Kidney epithelial cell (primary cell): ENCODE data around the gene AP4B1. TPM values are rescaled to one million over a fixed set of nuclear protein-coding genes. Genes with fewer than 3 reads are reported as not detected.

Source experiments
- DNase-seq: peaks from one replicate; pipeline ENCODE4 v3.0.0-alpha.2; 2010; ENCODE audit warnings: low read depth
- H3K27me3 ChIP-seq: 2 replicates; pipeline ENCODE4 v1.6.0; 2011; ENCODE audit warnings: low read length; ENCODE audit not compliant: control insufficient read depth, insufficient read depth
- H3K36me3 ChIP-seq: 2 replicates; pipeline ENCODE4 v1.5.1; 2011; ENCODE audit warnings: low read length; ENCODE audit not compliant: control insufficient read depth, insufficient read depth
- H3K4me3 ChIP-seq: 2 replicates; pipeline ENCODE4 v1.5.1; 2011; ENCODE audit warnings: low read depth, mild to moderate bottlenecking, control low read depth, low read length
- CTCF ChIP-seq: IDR thresholded peaks from 2 replicates; pipeline ENCODE4 v1.5.1; 2011; ENCODE audit warnings: mild to moderate bottlenecking, moderate library complexity, low read length, control low read depth, inconsistent platforms; ENCODE audit not compliant: insufficient read depth, poor library complexity, severe bottlenecking
- total RNA-seq: library from RNA; depleted of rRNA; stranded (reverse); fragments of >200 nt; gene quantifications from 2 replicates; pipeline ENCODE4 v1.2.3, GENCODE V29; 2015

Gene AP4B1
- total RNA-seq, 1 donor from 2014 or later: 9.2 TPM

DNA sequence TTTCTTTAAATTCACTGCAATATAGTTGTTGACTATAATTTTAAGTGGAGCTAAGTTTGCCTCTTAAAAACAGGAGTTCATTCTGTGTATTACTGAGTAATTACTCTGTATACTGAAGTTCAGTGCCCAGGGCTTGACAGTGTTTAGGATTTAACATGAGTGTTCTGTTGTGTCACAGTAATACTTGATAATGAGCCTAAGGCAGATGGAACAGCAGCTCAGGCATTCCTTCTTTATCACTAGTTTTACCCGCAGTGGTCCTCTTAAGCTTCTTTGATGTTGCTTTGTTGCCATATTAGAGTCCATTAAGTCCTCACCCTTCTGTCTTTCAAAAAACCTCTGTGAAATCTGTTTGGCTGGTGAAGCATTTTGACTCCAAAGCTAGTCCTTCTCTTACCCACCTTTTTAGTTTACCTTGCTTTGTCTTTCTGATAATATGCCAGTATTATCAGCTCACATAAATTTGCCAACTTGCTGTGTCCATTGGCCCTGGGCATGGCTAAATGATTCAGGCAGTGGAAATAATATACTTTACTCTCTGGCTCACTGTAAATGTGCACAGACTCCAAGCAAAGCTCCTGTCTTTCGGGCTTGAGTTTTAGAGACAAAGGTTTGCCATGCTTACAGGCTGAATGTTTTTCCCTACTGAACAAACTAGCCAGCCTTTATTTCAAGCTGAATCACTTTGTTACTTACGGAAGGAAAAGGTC lies 42.2 kb upstream of the AP4B1 start:
- DNase-seq: no peak
- TF ChIP-seq CTCF: no peak
- Histone ChIP-seq H3K4me3 (no peak overlapping the region), H3K36me3 (no peaks in the 10 kb centered on the region), H3K27me3 (no peaks in the 10 kb centered on the region)

GRCh38 chr1:113946112-113946511 lies 41.5 kb upstream of the AP4B1 start:
- H3K4me3 ChIP-seq: no peak overlapping the region
- TF ChIP-seq CTCF: no peak
- no peaks in the 10 kb centered on the region for H3K27me3 ChIP-seq
- no peaks in the 10 kb centered on the region for H3K36me3 ChIP-seq
- no peak for DNase-seq

DNA sequence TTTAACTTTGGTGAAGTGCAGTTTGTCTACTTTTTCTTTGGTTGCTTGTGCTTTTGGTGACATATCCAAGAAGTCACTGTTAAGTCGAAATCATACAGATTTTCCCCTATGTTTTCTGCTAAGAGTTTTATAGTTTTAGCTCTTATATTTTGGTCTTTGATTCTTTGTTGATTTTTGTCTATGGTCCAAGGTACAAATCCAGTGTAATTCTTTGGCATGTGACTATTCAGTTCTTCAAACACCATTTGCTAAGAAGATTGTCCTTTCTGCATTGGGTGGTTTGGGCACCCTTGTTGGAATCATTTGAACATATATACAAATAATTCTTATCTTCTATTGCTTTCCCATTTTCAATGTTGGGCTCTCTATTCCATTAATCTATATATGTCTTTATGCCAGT lies 40.7 kb upstream of the AP4B1 start:
- no peaks in the 10 kb centered on the region for H3K36me3 ChIP-seq
- no peak overlapping the region for H3K4me3 ChIP-seq
- DNase-seq: no peak
- TF ChIP-seq CTCF: no peak
- no peaks in the 10 kb centered on the region for H3K27me3 ChIP-seq

GRCh38 chr1:113943028-113943811 lies 38.6 kb upstream of the AP4B1 start:
- no peak overlapping the region for H3K4me3 ChIP-seq
- no peak for TF ChIP-seq CTCF
- no peaks in the 10 kb centered on the region for H3K27me3 ChIP-seq
- DNase-seq: no peak
- no peaks in the 10 kb centered on the region for H3K36me3 ChIP-seq

GRCh38 chr1:113942527-113942926 lies 37.9 kb upstream of the AP4B1 start:
- H3K36me3 ChIP-seq: no peaks in the 10 kb centered on the region
- no peak overlapping the region for H3K4me3 ChIP-seq
- DNase-seq: no peak
- no peak for TF ChIP-seq CTCF
- H3K27me3 ChIP-seq: no peaks in the 10 kb centered on the region
